ENCODE measurements around the gene SP140L. TPM values are rescaled to one million over a fixed set of nuclear protein-coding genes. Genes with fewer than 3 reads are reported as not detected.

Gene SP140L
- total RNA-seq, 3 donors from 2014 or later, result 8.5 to 56.1 (median 17.4) TPM

- intact Hi-C loops (cut with DNase I; ENCODE audit: low total_unique reads), result no loop called here
- TF ChIP-seq POLR2A (IDR thresholded peaks at IDR 0.05) (no peak), POLR2AphosphoS5 (IDR thresholded peaks at IDR 0.05) (no peak)
- TF ChIP-seq, protein P1, sequence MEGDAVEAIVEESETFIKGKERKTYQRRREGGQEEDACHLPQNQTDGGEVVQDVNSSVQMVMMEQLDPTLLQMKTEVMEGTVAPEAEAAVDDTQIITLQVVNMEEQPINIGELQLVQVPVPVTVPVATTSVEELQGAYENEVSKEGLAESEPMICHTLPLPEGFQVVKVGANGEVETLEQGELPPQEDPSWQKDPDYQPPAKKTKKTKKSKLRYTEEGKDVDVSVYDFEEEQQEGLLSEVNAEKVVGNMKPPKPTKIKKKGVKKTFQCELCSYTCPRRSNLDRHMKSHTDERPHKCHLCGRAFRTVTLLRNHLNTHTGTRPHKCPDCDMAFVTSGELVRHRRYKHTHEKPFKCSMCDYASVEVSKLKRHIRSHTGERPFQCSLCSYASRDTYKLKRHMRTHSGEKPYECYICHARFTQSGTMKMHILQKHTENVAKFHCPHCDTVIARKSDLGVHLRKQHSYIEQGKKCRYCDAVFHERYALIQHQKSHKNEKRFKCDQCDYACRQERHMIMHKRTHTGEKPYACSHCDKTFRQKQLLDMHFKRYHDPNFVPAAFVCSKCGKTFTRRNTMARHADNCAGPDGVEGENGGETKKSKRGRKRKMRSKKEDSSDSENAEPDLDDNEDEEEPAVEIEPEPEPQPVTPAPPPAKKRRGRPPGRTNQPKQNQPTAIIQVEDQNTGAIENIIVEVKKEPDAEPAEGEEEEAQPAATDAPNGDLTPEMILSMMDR (IDR thresholded peaks at IDR 0.05), result no peak
- no peak for DNase-seq (ENCODE audit: low spot score in 2 of 2)
- H3K9me3 ChIP-seq, result no peaks in the 10 kb centered on the region
- no peaks in the 10 kb centered on the region for H3K27me3 ChIP-seq
- peak overlapping the region; percentile 93 to 94 for H3K27ac ChIP-seq
- H3K36me3 ChIP-seq, result no peaks in the 10 kb centered on the region
- peak overlapping the region; percentile 62 to 77 (median 72) for H3K4me3 ChIP-seq
- H3K4me1 ChIP-seq, result peaks cover 0 to 2% of the 10 kb centered on the region in 2 donors
Measured at GRCh38 chr2:230410861-230411569, 84.0 kb downstream of the SP140L start.

- peaks cover 0 to 2% of the 10 kb centered on the region in 2 donors for H3K4me1 ChIP-seq
- intact Hi-C loops (cut with DNase I; ENCODE audit: low total_unique reads), result no loop called here
- no peaks in the 10 kb centered on the region for H3K36me3 ChIP-seq
- TF ChIP-seq, protein P1 (IDR thresholded peaks at IDR 0.05), result no peak
- TF ChIP-seq POLR2AphosphoS5 (IDR thresholded peaks at IDR 0.05), result peak in 2 of 3 donors; percentile 50 to 55
- H3K9me3 ChIP-seq, result no peaks in the 10 kb centered on the region
- H3K4me3 ChIP-seq, result peak overlapping the region; percentile 62 to 77 (median 72)
- peak overlapping the region; percentile 93 to 94 for H3K27ac ChIP-seq
- peak in 1 of 2 donors; percentile 56 for DNase-seq (ENCODE audit: low spot score in 2 of 2)
- no peaks in the 10 kb centered on the region for H3K27me3 ChIP-seq
Measured at GRCh38 chr2:230411570-230412370, 84.8 kb downstream of the SP140L start.

DNA sequence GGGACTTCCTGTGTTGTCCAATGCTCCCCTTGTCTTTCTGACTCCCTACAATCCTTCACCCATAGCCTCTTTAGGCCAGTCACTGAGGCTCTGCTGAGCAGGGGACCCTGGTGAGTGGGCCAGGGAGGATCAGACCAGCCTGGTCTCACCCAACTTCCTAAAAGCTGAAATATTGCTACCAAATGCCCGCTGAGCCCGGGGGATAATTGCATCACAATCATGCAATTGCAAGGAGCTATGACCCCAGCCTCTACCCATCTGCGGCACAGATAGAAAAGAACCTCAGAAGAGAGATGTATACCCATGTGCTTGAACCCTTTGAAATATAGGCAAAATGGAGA is 85.3 kb downstream of the SP140L start:
- Histone ChIP-seq H3K36me3 (no peaks in the 10 kb centered on the region), H3K4me3 (peak overlapping the region; percentile 62 to 77 (median 72)), H3K27me3 (no peaks in the 10 kb centered on the region), H3K9me3 (no peaks in the 10 kb centered on the region), H3K4me1 (peaks cover 0 to 2% of the 10 kb centered on the region in 2 donors), H3K27ac (peak overlapping the region; percentile 93 to 94)
- no peak for TF ChIP-seq POLR2AphosphoS5 (IDR thresholded peaks at IDR 0.05)
- no peak for TF ChIP-seq POLR2A (IDR thresholded peaks at IDR 0.05)
- TF ChIP-seq, protein P1 (IDR thresholded peaks at IDR 0.05), result no peak
- no peak for DNase-seq (ENCODE audit: low spot score in 2 of 2)
- intact Hi-C loops (cut with DNase I; ENCODE audit: low total_unique reads), result no loop called here

DNA sequence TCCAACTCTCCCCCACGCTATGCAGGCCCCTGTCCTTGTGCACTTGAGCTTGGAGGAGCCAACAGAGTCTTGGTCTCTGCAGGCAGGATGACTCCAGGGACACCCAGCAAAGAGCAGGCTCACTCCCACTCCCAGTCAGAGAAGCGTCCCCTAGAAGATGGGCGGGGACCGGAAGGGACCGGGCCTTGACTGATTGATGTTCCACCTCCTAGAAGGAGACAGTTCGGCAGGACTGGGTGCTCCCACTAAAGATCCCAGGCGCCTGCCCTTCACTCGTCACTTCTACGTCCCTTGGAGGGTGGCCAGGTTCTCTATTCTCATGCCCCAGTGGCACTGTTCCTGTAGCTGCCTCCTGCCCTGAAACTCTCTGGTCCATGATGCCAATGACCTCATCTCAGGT is 85.9 kb downstream of the SP140L start:
- Histone ChIP-seq H3K36me3 (no peaks in the 10 kb centered on the region), H3K4me1 (peaks cover 2 to 5% of the 10 kb centered on the region in 2 donors), H3K9me3 (no peaks in the 10 kb centered on the region), H3K4me3 (no peak overlapping the region), H3K27me3 (no peaks in the 10 kb centered on the region), H3K27ac (no peak overlapping the region)
- TF ChIP-seq POLR2A (IDR thresholded peaks at IDR 0.05) (no peak), POLR2AphosphoS5 (IDR thresholded peaks at IDR 0.05) (no peak)
- TF ChIP-seq, protein P1 (IDR thresholded peaks at IDR 0.05), result no peak
- no peak for DNase-seq (ENCODE audit: low spot score in 2 of 2)
- intact Hi-C loops (cut with DNase I; ENCODE audit: low total_unique reads), result no loop called here

DNA sequence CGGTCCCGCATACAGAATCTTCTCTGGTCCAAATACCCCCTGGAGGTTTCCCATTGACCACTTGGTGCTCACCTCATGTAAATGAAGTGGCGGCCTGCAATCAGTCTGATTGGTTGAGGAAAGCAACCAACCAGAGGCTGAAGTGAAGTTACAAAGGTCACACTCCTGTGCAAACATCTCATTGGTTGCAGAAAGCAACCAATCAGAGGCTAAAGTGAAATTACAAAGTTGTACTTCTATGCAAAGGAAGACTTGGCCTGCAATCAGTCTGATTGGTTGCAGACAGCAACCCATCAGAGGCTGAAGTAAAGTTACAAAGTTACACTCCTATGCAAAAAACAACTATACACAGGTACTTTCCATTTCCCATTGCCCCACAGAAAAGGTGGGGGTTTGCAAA is 86.5 kb downstream of the SP140L start:
- Histone ChIP-seq H3K4me3 (no peak overlapping the region), H3K4me1 (peaks cover 2 to 7% of the 10 kb centered on the region in 2 donors), H3K9me3 (no peaks in the 10 kb centered on the region), H3K36me3 (no peaks in the 10 kb centered on the region), H3K27ac (no peak overlapping the region), H3K27me3 (no peaks in the 10 kb centered on the region)
- intact Hi-C loops (cut with DNase I; ENCODE audit: low total_unique reads), result no loop called here
- TF ChIP-seq POLR2AphosphoS5 (IDR thresholded peaks at IDR 0.05) (no peak), POLR2A (IDR thresholded peaks at IDR 0.05) (no peak)
- TF ChIP-seq, protein P1 (IDR thresholded peaks at IDR 0.05), result no peak
- no peak for DNase-seq (ENCODE audit: low spot score in 2 of 2)
